ENCODE results near the gene ICAM2. TPM values are rescaled to one million over a fixed set of nuclear protein-coding genes. Genes with fewer than 3 reads are reported as not detected.

The ICAM2 gene
- polyA plus RNA-seq, 1 of the 3 experiments (the other 2 are of a cell fraction) = 0.08 TPM

DNA sequence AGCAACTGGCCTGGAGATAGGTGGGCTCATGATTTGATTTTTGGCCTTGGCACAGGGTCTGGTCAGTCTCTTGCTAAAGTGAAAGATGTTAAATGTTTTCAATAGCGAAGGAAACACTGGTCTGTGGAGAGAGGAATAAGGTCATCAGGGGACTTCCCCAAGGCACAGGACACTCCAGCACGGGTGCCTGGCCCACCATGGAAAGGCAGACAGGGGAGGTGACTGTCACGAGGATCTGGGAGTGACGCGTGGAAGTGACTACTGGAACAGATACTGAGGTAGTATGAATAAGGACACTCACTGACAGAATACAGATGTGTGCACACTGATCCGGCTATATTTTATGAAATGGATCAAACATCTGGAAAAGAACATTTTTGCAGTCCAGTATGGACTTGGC lies 16.7 kb upstream of the ICAM2 start:
- H3K79me2 ChIP-seq (ENCODE audit: insufficient read depth) = no peaks in the 10 kb centered on the region
- POLR2A ChIA-PET = no interaction called here
- H4K20me1 ChIP-seq (ENCODE audit: insufficient read depth) = no peaks in the 10 kb centered on the region
- no peaks in the 10 kb centered on the region for H3K27me3 ChIP-seq (ENCODE audit: insufficient read depth)
- TF ChIP-seq, protein P1, sequence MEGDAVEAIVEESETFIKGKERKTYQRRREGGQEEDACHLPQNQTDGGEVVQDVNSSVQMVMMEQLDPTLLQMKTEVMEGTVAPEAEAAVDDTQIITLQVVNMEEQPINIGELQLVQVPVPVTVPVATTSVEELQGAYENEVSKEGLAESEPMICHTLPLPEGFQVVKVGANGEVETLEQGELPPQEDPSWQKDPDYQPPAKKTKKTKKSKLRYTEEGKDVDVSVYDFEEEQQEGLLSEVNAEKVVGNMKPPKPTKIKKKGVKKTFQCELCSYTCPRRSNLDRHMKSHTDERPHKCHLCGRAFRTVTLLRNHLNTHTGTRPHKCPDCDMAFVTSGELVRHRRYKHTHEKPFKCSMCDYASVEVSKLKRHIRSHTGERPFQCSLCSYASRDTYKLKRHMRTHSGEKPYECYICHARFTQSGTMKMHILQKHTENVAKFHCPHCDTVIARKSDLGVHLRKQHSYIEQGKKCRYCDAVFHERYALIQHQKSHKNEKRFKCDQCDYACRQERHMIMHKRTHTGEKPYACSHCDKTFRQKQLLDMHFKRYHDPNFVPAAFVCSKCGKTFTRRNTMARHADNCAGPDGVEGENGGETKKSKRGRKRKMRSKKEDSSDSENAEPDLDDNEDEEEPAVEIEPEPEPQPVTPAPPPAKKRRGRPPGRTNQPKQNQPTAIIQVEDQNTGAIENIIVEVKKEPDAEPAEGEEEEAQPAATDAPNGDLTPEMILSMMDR (IDR thresholded peaks at IDR 0.05) = no peak
- TF ChIP-seq ELF1 (IDR thresholded peaks at IDR 0.05) (no peak), JUND (IDR thresholded peaks at IDR 0.05) (no peak), POLR2AphosphoS5 (IDR thresholded peaks at IDR 0.05; ENCODE audit: low read depth, low read length) (no peak), SIN3A (IDR thresholded peaks at IDR 0.05; ENCODE audit: borderline replicate concordance, low read depth, low read length) (no peak), TCF12 (IDR thresholded peaks at IDR 0.05) (no peak)
- no peak overlapping the region for H3K4me3 ChIP-seq (ENCODE audit: low read depth in 2 of 2, low read length in 1 of 2)
- CTCF ChIA-PET = interaction anchor here (1.0 to 5.4 kb wide), 6 partner anchors 9 to 96 kb away, joined by 3 to 40 read pairs (median 14); partner anchors contain the start of gene ICAM2
- H3F3A ChIP-seq (replicated peaks; ENCODE audit: insufficient read depth) = no peaks in the 10 kb centered on the region
- H3K9me3 ChIP-seq = no peaks in the 10 kb centered on the region
- no peaks in the 10 kb centered on the region for H3K4me1 ChIP-seq (ENCODE audit: control insufficient read depth in 1 of 2, insufficient read depth in 2 of 2, low read depth in 1 of 2, low read length in 1 of 2)
- peaks cover 2 to 3% of the 10 kb centered on the region in 2 experiments for H3K36me3 ChIP-seq (replicated peaks in 1 of 2; ENCODE audit: control insufficient read depth in 1 of 2, insufficient read depth in 2 of 2, low read length in 1 of 2)
- H3K27ac ChIP-seq (ENCODE audit: low read depth in 2 of 2, low read length in 1 of 2) = no peak overlapping the region
- 81% methylated on average over 6 of the region's 6 CpGs for WGBS (ENCODE audit: low lambda C conversion rate)
- H3K9ac ChIP-seq = no peak overlapping the region
- no peak for DNase-seq
- no peak overlapping the region for H3K4me2 ChIP-seq
- H2AFZ ChIP-seq (ENCODE audit: low read depth) = no peak overlapping the region
- H3K9me2 ChIP-seq = no peaks in the 10 kb centered on the region

DNA sequence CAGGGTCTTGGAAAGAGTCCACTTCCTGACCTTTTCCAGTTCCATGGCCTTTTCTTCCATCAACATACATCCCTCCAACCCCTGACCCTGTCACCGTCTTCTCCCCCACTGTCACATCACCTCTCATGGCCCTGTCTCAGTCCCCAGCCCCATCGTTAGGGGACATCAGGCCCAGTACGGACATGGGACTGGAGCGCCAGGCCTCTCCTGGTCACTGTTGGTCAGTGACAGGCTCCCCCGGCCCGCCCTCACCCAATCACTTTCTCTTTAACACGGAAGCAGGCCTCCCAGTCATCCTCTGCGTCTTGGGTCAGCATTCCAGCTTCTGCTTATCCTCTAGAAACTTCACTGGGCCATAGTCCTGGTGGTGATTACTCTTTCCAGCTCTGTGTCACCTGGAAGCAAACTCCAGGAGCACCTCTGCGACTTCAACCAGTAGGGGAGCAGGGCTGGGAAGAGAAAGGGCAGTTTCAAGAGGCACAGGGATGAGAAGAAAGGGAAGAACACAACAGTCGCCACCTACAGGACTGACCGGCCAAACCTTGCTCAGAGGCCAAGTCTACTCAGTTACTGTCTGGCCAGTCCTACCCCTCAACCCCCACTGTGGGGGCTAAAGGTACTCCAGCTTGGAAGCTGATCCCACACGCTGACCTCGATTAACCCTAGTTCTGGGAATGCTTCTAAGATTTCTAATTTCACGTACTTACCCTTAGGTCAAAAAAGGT lies 15.9 kb upstream of the ICAM2 start:
- no peak for DNase-seq
- H3K9me2 ChIP-seq = no peaks in the 10 kb centered on the region
- no peaks in the 10 kb centered on the region for H3K79me2 ChIP-seq (ENCODE audit: insufficient read depth)
- H3K9me3 ChIP-seq = no peaks in the 10 kb centered on the region
- WGBS (ENCODE audit: low lambda C conversion rate) = 89% methylated on average over 14 of the region's 14 CpGs
- no peak overlapping the region for H3K4me3 ChIP-seq (ENCODE audit: low read depth in 2 of 2, low read length in 1 of 2)
- ChIA-PET CTCF (interaction anchor here (1.0 to 5.4 kb wide), 6 partner anchors 8 to 97 kb away, joined by 3 to 40 read pairs (median 14); partner anchors contain the start of gene ICAM2), POLR2A (no interaction called here)
- no peak overlapping the region for H2AFZ ChIP-seq (ENCODE audit: low read depth)
- H4K20me1 ChIP-seq (ENCODE audit: insufficient read depth) = no peaks in the 10 kb centered on the region
- peaks cover 0 to 2% of the 10 kb centered on the region in 2 experiments for H3K36me3 ChIP-seq (replicated peaks in 1 of 2; ENCODE audit: control insufficient read depth in 1 of 2, insufficient read depth in 2 of 2, low read length in 1 of 2)
- H3K27me3 ChIP-seq (ENCODE audit: insufficient read depth) = no peaks in the 10 kb centered on the region
- no peak overlapping the region for H3K27ac ChIP-seq (ENCODE audit: low read depth in 2 of 2, low read length in 1 of 2)
- H3K9ac ChIP-seq = no peak overlapping the region
- H3K4me2 ChIP-seq = no peak overlapping the region
- no peak for TF ChIP-seq RCOR1 (IDR thresholded peaks at IDR 0.05; ENCODE audit: low read length)
- no peak for TF ChIP-seq SIN3A (IDR thresholded peaks at IDR 0.05; ENCODE audit: borderline replicate concordance, low read depth, low read length)
- TF ChIP-seq RXRA (IDR thresholded peaks at IDR 0.05; ENCODE audit: borderline replicate concordance, low read depth) = no peak
- TF ChIP-seq MEF2A (IDR thresholded peaks at IDR 0.05; ENCODE audit: borderline replicate concordance, low read depth) = no peak
- no peak for TF ChIP-seq ZBTB33 (IDR thresholded peaks at IDR 0.05; ENCODE audit: borderline replicate concordance, low read depth)
- TF ChIP-seq TCF12 (IDR thresholded peaks at IDR 0.05) = no peak
- no peak for TF ChIP-seq EP300 (IDR thresholded peaks at IDR 0.05; ENCODE audit: borderline replicate concordance in 1 of 2, low read depth in 1 of 2, low read length in 1 of 2)
- TF ChIP-seq FOSL2 (IDR thresholded peaks at IDR 0.05; ENCODE audit: borderline replicate concordance, low read depth) = no peak
- TF ChIP-seq CHD2 (IDR thresholded peaks at IDR 0.05; ENCODE audit: low read length, partially characterized antibody) = no peak
- no peaks in the 10 kb centered on the region for H3K4me1 ChIP-seq (ENCODE audit: control insufficient read depth in 1 of 2, insufficient read depth in 2 of 2, low read depth in 1 of 2, low read length in 1 of 2)
- no peaks in the 10 kb centered on the region for H3F3A ChIP-seq (replicated peaks; ENCODE audit: insufficient read depth)

All from SK-N-SH (cell line).